GM23338 (cell line): Measurements from ENCODE around the gene NHS.

Experiments
- CREB1 ChIP-seq: fragments of 250-450 bp; sonication (Bioruptor Pico); IDR thresholded peaks from 2 replicates; pipeline ENCODE4 v1.5.0; 2020; ENCODE audit warnings: low read depth, mild to moderate bottlenecking, moderate library complexity
- EZH2 ChIP-seq: fragments of 200-600 bp; sonication (generic); IDR thresholded peaks from one replicate; pipeline ENCODE4 v1.8.0; 2017; ENCODE audit warnings: antibody characterized with exemption, mild to moderate bottlenecking, low read depth; ENCODE audit not compliant: unreplicated experiment
- EZH2phosphoT487 ChIP-seq: fragments of 200-600 bp; sonication (generic); IDR thresholded peaks from one replicate; pipeline ENCODE4 v1.8.1; 2018; ENCODE audit warnings: antibody characterized with exemption; ENCODE audit not compliant: unreplicated experiment
- JUNB ChIP-seq: IDR thresholded peaks from one replicate; pipeline ENCODE4 v1.6.1; 2016; ENCODE audit warnings: antibody characterized with exemption; ENCODE audit not compliant: unreplicated experiment
- NANOG ChIP-seq: IDR thresholded peaks from 2 replicates; pipeline ENCODE4 v1.6.1; 2016; ENCODE audit warnings: antibody characterized with exemption, borderline replicate concordance
- POLR2AphosphoS5 ChIP-seq: IDR thresholded peaks from 2 replicates; pipeline ENCODE4 v1.6.1; 2016; ENCODE audit warnings: antibody characterized with exemption, low read depth
- STAT1 ChIP-seq: IDR thresholded peaks from one replicate; pipeline ENCODE4 v1.6.1; 2016; ENCODE audit warnings: antibody characterized with exemption; ENCODE audit not compliant: unreplicated experiment
- ZNF114 ChIP-seq: fragments of 250-450 bp; sonication (Bioruptor Pico); IDR thresholded peaks from 2 replicates; pipeline ENCODE4 v1.5.0; 2020; ENCODE audit warnings: mild to moderate bottlenecking, moderate library complexity
- ZNF331 ChIP-seq: fragments of 250-450 bp; sonication (Bioruptor Pico); IDR thresholded peaks from 2 replicates; pipeline ENCODE4 v1.5.0; 2020; ENCODE audit warnings: low read depth, mild to moderate bottlenecking, moderate library complexity
- TF ChIP-seq, protein P1 (sequence below), 2 experiments: fragments of 200-600 bp in 1 of 2; sonication (generic) in 1 of 2; conservative IDR thresholded peaks; 2 replicates each; pipeline versions ENCODE4 v1.5.1 to v1.6.1; 2016 to 2017; ENCODE audit warnings: antibody characterized with exemption in 2 of 2, low read depth in 2 of 2, mild to moderate bottlenecking in 2 of 2, moderate library complexity in 1 of 2
- TF ChIP-seq, protein P2 (sequence below): fragments of 250-450 bp; sonication (Bioruptor Pico); IDR thresholded peaks from 2 replicates; pipeline ENCODE4 v1.5.0; 2020; ENCODE audit warnings: mild to moderate bottlenecking, moderate library complexity
- TF ChIP-seq, protein P3 (sequence below): IDR thresholded peaks from one replicate; pipeline ENCODE4 v1.6.1; 2018; ENCODE audit warnings: antibody characterized with exemption; ENCODE audit not compliant: unreplicated experiment

DNA sequence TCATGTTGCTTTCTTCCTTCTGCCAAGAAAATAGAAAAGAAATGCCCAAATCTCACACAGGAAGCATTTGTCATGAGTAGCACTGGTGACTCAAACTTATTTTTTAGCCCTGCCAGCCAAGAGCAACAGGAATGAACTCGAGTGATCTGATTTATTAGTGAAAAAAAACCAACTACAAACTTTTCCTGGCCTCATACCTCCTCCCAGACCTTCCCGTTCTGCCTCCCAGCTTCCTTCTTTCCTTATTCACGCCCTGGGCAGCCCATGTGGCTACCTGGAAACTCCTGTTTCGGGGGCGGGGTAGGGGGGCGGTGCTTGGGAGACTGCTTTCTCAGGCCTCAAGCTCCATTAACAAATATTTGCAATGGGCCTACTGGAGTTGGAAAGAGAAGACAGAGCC, 178.5 kb downstream of the NHS start:
- TF ChIP-seq, protein P1, sequence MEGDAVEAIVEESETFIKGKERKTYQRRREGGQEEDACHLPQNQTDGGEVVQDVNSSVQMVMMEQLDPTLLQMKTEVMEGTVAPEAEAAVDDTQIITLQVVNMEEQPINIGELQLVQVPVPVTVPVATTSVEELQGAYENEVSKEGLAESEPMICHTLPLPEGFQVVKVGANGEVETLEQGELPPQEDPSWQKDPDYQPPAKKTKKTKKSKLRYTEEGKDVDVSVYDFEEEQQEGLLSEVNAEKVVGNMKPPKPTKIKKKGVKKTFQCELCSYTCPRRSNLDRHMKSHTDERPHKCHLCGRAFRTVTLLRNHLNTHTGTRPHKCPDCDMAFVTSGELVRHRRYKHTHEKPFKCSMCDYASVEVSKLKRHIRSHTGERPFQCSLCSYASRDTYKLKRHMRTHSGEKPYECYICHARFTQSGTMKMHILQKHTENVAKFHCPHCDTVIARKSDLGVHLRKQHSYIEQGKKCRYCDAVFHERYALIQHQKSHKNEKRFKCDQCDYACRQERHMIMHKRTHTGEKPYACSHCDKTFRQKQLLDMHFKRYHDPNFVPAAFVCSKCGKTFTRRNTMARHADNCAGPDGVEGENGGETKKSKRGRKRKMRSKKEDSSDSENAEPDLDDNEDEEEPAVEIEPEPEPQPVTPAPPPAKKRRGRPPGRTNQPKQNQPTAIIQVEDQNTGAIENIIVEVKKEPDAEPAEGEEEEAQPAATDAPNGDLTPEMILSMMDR (conservative IDR thresholded peaks at IDR 0.05; ENCODE audit: low read depth in 2 of 2) = no peak
- TF ChIP-seq POLR2AphosphoS5 (no peak), EZH2 (no peak), NANOG (no peak), ZNF331 (no peak), ZNF114 (no peak), JUNB (no peak), CREB1 (CRISPR knock-in tag) (no peak), EZH2phosphoT487 (no peak), STAT1 (no peak)
- TF ChIP-seq, protein P2, sequence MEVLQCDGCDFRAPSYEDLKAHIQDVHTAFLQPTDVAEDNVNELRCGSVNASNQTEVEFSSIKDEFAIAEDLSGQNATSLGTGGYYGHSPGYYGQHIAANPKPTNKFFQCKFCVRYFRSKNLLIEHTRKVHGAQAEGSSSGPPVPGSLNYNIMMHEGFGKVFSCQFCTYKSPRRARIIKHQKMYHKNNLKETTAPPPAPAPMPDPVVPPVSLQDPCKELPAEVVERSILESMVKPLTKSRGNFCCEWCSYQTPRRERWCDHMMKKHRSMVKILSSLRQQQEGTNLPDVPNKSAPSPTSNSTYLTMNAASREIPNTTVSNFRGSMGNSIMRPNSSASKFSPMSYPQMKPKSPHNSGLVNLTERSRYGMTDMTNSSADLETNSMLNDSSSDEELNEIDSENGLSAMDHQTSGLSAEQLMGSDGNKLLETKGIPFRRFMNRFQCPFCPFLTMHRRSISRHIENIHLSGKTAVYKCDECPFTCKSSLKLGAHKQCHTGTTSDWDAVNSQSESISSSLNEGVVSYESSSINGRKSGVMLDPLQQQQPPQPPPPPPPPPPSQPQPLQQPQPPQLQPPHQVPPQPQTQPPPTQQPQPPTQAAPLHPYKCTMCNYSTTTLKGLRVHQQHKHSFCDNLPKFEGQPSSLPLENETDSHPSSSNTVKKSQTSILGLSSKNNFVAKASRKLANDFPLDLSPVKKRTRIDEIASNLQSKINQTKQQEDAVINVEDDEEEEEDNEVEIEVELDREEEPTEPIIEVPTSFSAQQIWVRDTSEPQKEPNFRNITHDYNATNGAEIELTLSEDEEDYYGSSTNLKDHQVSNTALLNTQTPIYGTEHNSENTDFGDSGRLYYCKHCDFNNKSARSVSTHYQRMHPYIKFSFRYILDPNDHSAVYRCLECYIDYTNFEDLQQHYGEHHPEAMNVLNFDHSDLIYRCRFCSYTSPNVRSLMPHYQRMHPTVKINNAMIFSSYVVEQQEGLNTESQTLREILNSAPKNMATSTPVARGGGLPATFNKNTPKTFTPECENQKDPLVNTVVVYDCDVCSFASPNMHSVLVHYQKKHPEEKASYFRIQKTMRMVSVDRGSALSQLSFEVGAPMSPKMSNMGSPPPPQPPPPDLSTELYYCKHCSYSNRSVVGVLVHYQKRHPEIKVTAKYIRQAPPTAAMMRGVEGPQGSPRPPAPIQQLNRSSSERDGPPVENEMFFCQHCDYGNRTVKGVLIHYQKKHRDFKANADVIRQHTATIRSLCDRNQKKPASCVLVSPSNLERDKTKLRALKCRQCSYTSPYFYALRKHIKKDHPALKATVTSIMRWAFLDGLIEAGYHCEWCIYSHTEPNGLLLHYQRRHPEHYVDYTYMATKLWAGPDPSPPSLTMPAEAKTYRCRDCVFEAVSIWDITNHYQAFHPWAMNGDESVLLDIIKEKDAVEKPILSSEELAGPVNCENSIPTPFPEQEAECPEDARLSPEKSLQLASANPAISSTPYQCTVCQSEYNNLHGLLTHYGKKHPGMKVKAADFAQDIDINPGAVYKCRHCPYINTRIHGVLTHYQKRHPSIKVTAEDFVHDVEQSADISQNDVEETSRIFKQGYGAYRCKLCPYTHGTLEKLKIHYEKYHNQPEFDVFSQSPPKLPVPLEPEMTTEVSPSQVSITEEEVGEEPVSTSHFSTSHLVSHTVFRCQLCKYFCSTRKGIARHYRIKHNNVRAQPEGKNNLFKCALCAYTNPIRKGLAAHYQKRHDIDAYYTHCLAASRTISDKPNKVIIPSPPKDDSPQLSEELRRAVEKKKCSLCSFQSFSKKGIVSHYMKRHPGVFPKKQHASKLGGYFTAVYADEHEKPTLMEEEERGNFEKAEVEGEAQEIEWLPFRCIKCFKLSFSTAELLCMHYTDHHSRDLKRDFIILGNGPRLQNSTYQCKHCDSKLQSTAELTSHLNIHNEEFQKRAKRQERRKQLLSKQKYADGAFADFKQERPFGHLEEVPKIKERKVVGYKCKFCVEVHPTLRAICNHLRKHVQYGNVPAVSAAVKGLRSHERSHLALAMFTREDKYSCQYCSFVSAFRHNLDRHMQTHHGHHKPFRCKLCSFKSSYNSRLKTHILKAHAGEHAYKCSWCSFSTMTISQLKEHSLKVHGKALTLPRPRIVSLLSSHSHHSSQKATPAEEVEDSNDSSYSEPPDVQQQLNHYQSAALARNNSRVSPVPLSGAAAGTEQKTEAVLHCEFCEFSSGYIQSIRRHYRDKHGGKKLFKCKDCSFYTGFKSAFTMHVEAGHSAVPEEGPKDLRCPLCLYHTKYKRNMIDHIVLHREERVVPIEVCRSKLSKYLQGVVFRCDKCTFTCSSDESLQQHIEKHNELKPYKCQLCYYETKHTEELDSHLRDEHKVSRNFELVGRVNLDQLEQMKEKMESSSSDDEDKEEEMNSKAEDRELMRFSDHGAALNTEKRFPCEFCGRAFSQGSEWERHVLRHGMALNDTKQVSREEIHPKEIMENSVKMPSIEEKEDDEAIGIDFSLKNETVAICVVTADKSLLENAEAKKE = no peak
- TF ChIP-seq, protein P3, sequence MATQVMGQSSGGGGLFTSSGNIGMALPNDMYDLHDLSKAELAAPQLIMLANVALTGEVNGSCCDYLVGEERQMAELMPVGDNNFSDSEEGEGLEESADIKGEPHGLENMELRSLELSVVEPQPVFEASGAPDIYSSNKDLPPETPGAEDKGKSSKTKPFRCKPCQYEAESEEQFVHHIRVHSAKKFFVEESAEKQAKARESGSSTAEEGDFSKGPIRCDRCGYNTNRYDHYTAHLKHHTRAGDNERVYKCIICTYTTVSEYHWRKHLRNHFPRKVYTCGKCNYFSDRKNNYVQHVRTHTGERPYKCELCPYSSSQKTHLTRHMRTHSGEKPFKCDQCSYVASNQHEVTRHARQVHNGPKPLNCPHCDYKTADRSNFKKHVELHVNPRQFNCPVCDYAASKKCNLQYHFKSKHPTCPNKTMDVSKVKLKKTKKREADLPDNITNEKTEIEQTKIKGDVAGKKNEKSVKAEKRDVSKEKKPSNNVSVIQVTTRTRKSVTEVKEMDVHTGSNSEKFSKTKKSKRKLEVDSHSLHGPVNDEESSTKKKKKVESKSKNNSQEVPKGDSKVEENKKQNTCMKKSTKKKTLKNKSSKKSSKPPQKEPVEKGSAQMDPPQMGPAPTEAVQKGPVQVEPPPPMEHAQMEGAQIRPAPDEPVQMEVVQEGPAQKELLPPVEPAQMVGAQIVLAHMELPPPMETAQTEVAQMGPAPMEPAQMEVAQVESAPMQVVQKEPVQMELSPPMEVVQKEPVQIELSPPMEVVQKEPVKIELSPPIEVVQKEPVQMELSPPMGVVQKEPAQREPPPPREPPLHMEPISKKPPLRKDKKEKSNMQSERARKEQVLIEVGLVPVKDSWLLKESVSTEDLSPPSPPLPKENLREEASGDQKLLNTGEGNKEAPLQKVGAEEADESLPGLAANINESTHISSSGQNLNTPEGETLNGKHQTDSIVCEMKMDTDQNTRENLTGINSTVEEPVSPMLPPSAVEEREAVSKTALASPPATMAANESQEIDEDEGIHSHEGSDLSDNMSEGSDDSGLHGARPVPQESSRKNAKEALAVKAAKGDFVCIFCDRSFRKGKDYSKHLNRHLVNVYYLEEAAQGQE = no peak
